GM18909 (cell line): Measurements from ENCODE around the gene SPATA31D1.

Experiments used
- ATAC-seq: cut with Tn5 transposase; IDR thresholded peaks from one replicate; pipeline ENCODE4 v1.9.1; 2021; ENCODE audit warnings: mild to moderate bottlenecking; ENCODE audit not compliant: unreplicated experiment, poor library complexity

Gene SPATA31D1

GRCh38 chr9:82020331-82020730, 31.8 kb downstream of the SPATA31D1 start:
- ATAC-seq = no peak

GRCh38 chr9:82021198-82021597, 32.6 kb downstream of the SPATA31D1 start:
- no peak for ATAC-seq

- ATAC-seq = no peak
Observed at GRCh38 chr9:82022121-82022520, 33.5 kb downstream of the SPATA31D1 start.

- ATAC-seq = no peak
Observed at GRCh38 chr9:82024908-82025307, 36.3 kb downstream of the SPATA31D1 start.

GRCh38 chr9:82031538-82032280, 43.1 kb downstream of the SPATA31D1 start:
- ATAC-seq = no peak

GRCh38 chr9:82034956-82035731, 46.6 kb downstream of the SPATA31D1 start:
- ATAC-seq = no peak

GRCh38 chr9:82036086-82036485, 47.5 kb downstream of the SPATA31D1 start:
- ATAC-seq = no peak

GRCh38 chr9:82037126-82037525, 48.6 kb downstream of the SPATA31D1 start:
- ATAC-seq = no peak

- no peak for ATAC-seq
Observed at GRCh38 chr9:82038897-82039296, 50.3 kb downstream of the SPATA31D1 start.
